Endometrial microvascular endothelial cells (primary cell): ENCODE results near the gene PPEF1. TPM values are rescaled to one million over a fixed set of nuclear protein-coding genes. Genes with fewer than 3 reads are reported as not detected.

Source experiments
- in situ Hi-C: cut with HindIII; loops from 2 replicates; pipeline ENCODE4 v1.10.0; 2017; ENCODE audit warnings: low sequenced_read_pairs, low pct_unique_long_range_greater_than_20kb; ENCODE audit errors: inconsistent ontology term
- total RNA-seq: library from RNA; depleted of rRNA; stranded (reverse); fragments of >200 nt; gene quantifications from one replicate; pipeline ENCODE4 v1.2.3, GENCODE V29; 2015; ENCODE audit errors: inconsistent ontology term

The PPEF1 gene, protein sequence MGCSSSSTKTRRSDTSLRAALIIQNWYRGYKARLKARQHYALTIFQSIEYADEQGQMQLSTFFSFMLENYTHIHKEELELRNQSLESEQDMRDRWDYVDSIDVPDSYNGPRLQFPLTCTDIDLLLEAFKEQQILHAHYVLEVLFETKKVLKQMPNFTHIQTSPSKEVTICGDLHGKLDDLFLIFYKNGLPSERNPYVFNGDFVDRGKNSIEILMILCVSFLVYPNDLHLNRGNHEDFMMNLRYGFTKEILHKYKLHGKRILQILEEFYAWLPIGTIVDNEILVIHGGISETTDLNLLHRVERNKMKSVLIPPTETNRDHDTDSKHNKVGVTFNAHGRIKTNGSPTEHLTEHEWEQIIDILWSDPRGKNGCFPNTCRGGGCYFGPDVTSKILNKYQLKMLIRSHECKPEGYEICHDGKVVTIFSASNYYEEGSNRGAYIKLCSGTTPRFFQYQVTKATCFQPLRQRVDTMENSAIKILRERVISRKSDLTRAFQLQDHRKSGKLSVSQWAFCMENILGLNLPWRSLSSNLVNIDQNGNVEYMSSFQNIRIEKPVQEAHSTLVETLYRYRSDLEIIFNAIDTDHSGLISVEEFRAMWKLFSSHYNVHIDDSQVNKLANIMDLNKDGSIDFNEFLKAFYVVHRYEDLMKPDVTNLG
- not detected for total RNA-seq

DNA sequence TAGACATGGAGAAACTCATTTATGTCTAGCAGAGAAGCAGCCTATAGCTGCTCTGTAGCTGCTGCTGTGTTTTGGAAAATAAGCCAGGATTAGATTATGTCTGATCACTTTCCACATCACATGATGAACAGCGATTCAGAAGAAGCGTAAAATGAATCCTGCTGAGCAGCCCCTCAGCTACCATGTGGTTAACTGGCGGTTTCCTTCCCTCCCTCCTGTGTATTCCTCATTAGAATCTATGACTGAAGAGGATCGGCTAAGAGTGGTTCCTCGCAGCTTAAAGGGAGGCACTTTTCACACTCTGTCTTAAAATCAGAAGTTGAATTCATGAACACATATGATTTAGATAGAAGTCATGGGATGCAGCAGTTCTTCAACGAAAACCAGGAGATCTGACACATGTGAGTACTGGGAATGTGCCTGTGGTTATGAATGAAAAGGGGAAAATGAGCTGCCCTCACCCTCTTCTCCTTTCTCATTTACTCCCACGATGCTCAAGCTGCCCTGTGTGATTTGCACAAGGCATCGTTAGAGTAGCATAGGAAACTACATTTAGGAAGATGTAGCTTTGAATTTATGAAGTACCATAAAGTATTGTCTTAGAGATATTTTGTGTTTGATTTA lies at the start of gene PPEF1:
Gene PPEF1 (plus strand): TSS at position 220 of the 624 bp plus-strand sequence. CDS start 136 bp downstream, at position 356.
- in situ Hi-C loops: no loop called here

DNA sequence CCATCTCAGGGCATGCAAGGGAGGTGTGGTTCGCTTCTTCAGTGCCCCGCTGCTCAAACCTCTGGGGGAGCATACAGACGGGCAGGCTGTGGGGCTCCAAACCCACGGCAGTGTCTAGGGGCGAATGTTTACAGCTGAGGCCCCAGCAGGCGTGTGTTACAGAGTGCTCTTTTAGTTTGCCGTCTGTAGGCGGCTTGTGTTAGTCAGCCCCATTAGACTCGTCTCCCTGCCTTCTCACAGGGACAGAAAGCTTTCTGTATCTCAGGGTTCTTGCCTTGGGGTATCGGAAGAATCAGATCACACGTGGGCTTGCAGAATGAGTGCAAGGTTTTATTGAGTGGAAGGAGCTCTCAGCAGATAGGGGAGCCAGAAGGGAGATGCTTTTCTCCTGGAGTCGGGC lies 46.2 kb upstream of the PPEF1 start:
- in situ Hi-C loops: no loop called here

DNA sequence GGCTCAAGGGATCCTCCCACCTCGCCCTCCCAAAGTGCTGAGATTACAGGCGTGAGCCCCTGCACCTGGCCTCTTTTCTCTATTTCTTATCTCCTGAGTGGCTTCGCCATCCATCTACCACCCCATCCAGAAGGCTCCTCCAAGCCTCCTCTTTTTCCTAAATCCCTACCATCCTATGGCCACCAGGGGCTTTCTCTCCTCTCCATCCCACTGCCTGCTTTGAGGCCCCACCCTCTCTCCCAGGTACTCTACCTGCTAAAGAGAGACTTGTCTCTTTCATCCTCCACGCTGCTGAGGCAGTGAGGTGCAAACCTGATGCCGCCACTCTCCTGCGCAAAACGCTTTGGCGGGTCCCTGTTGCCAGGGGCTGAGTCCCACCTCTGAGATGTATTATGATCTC lies 42.5 kb upstream of the PPEF1 start:
- in situ Hi-C loops: no loop called here

DNA sequence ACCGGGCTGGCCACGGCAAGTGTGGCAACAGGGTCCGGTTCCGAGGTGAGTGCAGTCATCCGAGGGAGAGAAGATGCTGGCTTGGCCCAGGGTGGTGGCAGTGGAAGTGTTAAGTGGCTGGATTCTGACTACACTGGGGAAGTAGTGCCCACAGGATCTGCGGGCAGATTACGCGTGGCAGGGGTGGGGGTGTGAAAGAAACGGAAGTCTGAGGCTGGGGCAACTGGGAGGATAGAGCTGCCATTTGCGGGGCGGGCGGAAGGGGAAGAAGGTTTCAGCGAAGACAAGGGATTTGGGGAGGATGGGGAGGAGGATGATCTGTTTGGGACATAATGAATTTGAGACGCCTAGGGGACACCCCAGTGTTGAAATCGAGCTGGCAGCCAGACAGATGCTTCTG lies 40.8 kb upstream of the PPEF1 start:
- in situ Hi-C loops: no loop called here

DNA sequence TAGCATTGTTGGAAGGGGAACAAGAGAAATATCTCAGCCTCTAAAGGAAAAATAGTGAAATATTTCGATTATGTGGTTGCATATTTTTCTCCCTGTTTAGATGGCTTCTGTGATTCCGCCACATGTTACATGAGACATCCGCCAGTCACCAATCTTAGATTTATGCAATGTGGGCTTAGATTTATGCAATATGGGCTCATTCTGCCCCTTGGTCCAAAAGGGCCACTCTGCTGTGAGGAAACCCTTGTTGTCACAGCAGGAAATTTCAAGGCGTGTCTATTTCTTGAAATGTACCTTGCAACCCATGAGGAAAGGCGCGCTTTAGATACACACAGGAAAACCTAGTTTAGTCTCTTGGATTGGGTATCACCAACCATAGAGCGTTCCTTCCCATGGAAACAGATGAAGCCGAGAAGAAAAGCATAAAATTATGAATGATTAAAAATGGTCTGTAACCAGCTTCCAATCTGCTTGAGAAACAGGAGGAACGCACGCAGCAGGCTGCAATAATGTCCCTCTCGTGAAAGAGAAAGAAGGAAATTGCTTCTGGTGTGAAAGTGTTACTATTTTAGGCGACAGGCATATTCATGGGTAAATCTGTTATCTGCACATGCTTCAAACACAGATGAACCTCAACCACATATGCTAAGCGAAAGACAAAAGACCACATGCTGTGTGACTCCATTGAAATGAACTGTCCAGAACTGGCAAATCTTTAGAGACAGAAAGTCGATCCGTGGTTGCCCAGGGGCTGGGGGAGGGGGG lies 39.2 kb upstream of the PPEF1 start:
- in situ Hi-C loops: no loop called here

DNA sequence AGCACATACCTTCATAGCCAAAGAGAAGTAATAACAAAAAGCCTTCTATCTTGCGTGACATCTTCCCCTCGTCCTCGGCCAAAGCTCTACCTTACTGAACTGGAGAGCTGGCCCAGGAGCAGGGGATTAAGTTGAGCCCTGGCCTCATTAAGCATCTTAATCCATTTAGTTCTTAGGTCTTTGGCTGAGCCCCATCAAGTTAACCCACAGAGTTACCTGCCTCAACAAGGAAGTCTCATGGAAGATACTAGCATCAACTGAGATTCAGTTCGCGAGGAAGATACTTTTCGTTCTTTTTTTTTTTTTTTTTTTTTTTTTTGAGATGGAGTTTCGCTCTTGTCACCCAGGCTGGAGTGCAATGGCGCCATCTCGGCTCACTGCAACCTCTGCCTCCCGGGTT lies 35.4 kb upstream of the PPEF1 start, which contains the start of gene RS1:
Gene RS1 (minus strand): TSS at position 101 of the 400 bp plus-strand sequence. CDS start 40 bp downstream, at position 61.
- in situ Hi-C loops: no loop called here

DNA sequence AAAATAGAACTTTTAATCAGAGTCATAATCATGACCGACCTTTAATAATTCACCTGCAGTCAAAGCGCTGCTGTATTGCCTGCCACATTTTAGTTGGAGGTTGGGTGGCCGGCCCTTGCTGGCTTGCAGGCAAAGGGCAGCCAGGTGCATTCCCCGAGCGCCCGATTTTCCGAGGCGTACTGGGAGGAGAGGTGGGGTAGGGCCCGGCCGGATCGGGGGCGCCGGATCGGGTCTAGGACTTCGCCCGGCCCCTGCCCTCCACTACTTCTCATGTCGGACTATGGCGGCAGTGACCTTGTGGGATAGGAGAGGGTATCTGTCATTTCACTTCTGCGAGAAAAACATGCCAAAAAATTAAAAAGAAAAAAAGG lies 33.0 kb upstream of the PPEF1 start:
- in situ Hi-C loops: no loop called here

DNA sequence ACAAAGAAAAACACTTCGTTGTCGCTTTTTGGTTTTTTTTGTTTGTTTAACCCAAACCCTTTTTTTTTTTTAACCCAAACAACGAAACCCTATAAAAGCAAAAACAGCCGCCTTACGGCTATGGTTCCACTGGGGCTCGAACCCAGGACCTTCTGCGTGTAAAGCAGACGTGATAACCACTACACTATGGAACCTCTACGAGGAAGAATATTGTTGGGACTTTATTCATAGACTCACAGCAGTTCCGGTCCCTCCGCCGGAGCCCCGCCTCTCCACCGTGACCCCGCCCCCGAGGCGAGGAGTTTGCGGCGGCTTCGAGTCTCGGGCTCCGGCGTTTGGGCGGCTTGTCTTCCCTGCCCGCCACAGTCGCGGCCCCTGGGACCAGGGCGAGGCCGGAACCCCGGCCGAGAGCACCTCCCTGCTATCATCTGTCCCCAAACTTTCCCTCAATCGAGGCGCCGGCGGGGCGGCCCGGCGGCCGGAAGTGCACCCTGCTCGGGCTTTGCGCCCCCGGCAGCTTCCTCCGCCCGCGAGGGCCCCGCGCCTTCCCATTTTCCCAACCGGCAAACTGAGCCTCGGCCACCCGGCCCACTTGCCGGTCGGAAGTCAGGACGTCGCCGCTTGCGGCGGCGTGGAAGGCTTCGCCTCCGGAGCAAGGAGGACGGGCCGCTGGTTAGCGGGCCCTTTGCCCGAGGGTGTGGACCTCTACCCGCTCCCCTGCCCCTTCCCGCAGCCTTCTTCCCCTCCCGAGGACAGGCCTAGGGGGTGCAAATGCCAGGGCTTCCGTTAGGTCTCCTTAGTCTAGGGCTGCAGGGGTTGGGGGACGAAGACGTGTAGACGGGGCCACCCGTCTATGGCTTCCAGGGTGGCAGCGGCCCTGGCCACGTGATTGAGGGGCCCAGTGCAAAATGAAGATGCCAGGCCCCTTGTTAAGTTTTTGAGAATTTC lies 32.4 kb upstream of the PPEF1 start:
- in situ Hi-C loops: no loop called here

DNA sequence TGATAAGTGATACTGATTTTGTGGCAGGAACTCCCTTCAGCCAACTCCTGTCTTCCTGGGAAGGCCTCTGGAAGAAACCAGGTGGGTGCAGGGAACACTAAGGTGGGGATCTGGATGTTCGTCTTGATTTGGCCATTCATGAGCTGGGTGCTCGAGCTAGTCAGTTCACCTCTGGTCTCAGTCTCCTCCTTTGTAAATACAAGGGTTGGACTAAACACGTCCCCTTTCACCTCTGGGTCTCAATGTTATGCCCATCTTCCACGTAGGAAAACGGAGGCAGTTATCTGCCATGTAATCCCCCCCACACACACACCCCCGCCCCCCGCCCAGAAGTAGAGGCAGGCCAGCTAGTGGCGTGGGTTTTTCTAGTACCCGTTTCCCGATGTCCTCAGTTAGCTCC lies 31.4 kb upstream of the PPEF1 start:
- in situ Hi-C loops: no loop called here

DNA sequence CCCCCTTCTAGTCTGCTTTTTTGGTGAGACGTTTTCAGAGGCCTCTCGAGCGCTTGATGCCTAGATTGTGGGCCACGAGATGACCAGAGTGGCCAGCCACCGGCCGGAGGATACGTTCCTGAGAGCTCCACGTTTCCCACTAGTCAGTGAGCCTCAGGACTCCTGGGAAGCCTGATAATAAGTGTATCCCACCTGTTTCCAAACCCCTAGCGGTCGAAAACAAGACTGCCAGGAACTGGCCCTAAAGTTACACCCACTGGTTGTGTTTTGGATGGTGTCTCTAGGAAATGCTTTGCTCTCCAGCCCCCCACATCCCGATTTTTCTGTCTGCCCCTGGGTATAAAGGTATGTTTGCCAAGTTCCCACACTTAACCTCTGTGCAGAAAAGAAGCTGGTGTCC lies 31.0 kb upstream of the PPEF1 start:
- in situ Hi-C loops: no loop called here

DNA sequence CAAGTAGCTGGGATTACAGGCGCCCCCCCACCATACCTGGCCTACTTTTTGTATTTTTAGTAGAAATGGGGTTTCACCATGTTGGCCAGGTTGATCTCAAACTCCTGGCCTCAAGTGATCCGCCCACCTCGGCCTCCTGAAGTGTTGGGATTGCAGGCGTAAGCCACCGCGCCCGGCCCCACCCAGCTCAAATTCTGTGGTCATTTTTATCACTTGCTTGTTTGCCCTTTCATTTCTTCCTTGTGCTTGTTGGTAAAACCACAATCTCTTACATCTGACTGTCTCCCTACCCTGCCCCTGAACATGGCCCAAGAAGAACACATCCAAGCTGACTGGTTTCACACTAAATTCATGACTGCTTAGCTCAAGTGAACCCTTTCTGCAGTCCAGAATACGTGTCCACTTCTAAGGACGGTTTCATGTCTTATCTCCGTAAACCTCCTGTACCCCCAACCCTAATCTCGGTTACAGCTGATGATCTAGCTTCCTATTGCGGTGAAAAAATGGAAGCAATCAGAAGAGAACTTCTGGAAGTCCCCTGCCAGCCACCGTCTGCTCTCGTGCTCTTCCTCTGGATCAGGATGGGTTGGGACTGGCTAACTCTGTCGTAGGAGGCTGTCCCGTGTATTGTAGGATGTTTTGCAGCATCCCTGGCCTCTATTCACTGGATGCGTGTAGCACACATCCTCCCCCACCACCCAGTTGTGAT lies 30.1 kb upstream of the PPEF1 start:
- in situ Hi-C loops: no loop called here

DNA sequence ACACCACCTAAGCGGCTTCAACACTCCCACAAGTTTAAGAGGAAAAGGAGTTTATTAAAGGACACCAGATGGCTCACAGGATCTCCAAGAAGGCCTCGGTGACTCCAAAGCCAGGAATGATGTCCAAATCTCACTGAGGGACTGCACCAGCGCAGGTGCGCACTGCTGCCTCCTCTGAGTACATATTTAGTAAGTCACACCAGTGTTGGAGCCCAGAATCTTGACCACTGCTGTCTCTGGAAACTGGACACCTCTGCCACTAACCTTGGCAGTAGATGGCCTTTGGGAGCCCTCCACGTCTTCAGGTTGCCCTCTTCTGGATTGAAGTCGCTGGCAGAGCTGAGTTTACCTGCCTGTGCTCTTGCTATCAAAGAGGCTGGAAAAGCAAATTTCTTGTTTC lies 25.4 kb upstream of the PPEF1 start:
- in situ Hi-C loops: no loop called here

DNA sequence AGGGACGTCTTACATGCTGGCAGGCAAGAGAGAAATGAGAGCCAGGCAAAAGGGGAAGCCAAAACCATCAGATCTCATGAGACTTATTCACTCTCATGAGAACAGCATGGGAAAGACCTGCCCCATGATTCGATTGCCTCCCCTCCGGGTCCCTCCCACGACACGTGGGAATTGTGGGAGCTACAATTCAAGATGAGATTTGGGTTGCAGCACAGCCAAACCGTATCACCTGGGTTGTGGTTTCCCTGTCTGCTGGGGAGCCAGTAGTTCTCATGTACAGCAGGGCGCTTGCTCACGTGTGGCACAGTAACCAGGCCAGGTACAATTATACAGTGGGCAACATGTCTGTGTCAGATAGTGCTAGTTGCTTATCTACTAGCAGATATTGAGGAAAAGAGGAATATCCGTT lies 24.5 kb upstream of the PPEF1 start:
- in situ Hi-C loops: no loop called here

DNA sequence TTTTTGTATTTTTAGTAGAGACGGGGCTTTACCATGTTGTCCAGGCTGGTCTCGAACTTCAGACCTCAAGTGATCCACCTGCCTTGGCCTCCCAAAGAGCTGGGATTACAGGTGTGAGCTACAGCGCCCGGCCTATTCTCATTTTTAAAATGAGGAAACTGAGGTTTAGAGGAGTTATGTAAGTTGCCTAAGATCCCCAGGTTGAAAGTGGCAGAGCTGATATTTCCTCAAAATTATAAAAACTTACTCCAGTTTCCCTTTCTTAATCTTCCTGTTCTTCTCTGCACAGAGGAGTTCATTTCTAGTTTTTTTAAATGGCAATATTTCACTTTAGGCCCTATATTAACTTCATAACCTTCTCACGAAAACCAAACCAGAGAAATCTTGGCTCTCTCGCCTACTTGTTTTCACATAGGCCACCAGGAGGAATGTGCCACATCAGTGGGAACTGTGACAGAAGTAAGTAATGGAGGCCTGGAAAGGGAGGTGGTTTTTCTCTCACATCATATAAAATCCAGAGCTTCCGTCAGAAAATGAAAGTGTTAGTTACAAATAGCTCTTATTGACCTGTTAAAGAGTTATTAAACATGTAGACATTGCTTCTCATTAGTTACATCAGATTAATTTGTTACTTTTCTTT lies 19.5 kb upstream of the PPEF1 start:
- in situ Hi-C loops: no loop called here

DNA sequence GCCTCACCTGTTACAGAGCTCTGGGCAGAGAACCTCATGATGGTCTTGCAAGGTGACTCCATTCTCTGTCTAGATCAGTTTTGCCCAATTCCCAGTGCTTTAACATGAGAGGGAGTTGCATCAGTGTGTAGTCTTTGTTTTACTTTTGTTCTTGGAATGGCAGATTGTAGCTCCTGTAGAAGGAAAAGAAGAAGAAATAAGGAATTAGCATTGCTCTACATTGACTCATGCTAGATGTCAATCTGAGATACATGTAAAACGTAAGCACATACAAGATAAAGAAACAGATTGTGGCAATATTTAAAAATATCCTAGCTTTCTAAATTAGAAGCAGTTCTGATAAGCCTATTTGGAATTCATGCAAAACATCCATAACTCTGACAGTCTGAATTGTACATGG lies 16.0 kb upstream of the PPEF1 start:
- in situ Hi-C loops: no loop called here

DNA sequence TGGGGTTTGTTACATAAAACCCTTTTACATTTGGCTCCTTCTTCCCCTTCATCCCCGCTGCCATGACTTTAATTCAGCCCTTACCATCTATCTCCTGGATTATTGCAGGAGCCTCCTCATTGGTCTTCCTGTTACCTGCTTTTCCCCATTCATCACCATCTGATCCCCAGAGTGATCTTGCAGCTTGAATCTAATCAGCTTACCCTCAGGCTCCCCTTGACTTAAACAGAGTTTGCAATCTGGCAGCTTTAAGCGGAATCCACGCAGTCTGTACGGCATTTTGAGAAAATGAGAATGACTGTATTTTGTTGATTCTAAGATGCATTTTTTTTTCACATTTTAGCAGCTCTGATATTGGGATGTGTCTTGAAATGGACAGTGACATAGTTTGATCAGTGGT lies 14.9 kb upstream of the PPEF1 start:
- in situ Hi-C loops: no loop called here

DNA sequence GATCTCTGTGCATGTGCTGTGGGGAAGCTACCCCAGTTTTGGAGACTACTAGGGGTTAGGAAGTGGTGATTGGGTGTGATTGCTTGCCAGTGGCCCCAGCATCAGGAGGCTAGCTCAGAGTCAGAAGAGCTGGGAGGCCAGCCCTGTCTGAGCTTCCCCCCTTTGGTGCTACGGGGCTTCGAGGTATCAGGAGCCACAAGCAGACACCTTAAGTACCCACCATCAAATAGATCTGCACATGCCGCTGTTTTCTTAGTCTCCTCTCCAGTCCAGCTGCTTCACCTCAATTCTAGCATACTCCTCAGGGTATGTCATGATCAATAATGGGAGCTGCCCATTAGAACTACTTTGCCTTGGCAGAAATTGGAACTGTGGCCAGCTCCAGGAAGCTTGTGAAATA lies 10.8 kb upstream of the PPEF1 start:
- in situ Hi-C loops: no loop called here
